Measurements from ENCODE around the gene GTF3C1.

The GTF3C1 gene

DNA sequence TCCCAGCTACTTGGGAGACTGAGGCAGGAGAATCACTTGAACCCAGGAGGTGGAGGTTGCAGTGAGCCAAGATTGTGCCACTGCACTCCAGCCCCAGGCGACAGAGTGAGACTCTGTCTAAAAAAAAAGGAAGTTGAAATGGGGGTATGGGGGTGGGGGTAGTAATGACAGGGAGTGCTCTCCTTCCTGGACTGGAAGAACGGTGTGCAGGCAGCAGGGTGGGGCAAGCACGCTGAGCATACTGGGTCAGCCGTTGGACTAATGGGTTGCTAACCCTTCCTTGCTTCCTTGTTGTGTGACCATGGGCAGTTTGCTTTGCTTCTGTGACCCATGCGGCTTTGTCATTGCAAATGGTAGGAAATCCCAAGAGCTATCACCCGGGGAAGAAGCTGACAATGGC lies 16.7 kb upstream of the GTF3C1 start:
- DNase-seq (ENCODE audit: low spot score): no peak

DNA sequence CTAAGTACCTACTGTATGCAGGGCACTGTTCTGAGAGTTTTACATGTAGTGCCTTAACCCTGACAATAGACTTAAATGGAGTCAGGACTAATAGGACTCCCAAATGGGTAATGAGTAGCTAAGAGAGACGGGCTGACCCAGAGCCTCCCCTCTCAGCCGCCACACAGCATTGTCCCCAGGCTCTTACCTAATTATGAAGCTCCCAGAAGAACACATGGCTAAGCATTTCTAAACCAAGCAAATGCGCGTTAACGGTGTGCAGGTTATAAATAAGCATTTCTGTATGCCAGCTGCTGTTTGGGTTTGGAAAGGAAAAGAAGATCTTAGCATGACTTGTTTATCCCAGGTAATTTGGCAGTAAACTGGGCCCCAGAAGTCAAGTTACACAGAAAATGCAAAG lies 14.5 kb upstream of the GTF3C1 start:
- no peak for DNase-seq (ENCODE audit: low spot score)

DNA sequence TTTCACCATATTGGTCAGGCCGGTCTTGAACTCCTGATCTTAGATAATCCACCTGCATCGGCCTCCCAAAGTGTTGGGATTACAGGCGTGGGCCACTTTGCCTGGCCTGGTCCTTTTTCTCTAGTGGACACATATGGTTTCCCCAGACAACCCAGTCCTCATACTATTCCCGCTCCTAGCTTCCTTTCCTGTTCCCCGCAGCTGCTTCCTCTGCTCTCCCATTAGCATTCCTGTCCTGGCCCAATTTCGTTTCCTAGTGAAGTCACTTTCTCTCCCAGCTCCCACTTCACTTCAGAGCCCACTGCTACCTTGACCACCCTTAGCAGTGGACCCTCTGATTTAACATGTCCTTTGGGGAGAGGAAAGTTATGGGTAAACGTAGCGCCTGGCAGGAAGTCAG lies 11.5 kb upstream of the GTF3C1 start:
- no peak for DNase-seq (ENCODE audit: low spot score)

DNA sequence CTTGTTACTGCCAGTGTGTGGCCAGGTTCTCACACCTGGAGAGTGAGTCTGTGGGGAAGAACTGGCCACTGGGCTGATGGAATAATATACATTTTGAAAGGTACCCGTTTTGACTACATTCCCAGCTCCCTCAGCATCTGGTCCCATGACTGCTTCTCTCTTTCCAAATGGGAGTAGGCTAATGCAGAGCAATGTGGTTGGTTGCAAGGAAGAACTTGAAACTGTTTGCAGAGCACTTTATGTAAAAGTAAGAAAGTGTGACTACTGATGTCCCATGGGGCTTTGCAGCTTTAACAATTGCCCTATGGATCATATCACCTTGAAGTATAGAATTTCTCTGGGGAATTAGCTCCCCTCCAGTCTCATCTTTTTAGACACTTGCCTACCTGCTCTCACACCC lies 9.2 kb upstream of the GTF3C1 start:
- DNase-seq (ENCODE audit: low spot score): no peak

DNA sequence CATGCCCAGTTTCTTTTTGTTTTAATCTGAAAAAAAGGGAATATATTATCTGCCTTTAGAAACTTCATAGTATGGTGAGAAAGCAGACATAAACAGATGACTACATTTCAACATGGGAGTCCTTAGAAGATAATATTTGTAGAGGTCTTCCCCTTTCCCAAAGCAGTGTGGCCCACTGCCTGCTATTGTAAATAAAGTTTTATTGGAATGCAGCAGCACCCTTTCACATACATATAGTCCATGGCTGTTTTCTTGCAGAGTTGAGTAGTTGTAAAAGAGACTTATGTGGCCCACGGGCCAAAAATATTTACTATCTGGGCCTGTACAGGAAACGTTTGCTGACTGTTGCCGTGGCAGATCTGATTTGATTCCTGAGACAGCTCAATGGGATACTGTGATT lies 8.7 kb upstream of the GTF3C1 start:
- no peak for DNase-seq (ENCODE audit: low spot score)

DNA sequence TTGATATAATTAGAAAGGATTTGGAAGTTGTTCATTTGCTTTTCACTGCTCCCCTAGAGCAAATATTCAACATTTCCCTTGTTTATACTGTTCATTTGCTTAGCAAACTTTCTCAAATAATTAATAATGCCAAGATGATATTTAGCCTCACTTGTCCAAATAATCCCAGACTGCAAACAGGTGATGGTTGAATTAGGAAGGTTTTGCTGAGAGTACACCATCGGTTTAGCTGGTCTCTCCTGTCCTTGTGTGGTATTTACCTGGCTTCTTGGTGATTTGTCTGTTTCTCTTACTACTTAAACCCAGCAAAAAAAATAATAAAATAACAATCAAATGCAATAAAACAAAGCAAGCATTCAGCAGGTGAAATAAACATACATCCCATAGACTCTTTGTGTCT lies 6.8 kb upstream of the GTF3C1 start:
- no peak for DNase-seq (ENCODE audit: low spot score)

DNA sequence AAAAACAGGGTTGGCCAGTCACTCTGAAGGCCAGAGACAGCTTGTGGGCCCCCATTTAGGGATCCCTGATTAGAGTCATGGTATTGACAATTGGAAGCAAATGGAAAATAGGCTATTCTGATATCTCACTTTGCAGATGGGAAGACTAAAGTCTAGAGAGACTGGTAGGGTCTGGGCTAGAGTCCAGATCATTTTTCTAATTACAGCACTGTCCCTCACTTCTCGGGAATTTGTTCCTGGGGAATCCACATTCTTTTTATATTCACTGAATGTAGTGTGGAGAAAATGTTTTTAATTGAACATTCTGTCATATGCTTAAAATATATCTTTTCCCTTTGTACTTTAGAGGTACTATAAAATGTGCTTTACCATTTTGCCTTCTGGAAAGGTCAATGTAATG lies 1.3 kb upstream of the GTF3C1 start:
- no peak for DNase-seq (ENCODE audit: low spot score)

DNA sequence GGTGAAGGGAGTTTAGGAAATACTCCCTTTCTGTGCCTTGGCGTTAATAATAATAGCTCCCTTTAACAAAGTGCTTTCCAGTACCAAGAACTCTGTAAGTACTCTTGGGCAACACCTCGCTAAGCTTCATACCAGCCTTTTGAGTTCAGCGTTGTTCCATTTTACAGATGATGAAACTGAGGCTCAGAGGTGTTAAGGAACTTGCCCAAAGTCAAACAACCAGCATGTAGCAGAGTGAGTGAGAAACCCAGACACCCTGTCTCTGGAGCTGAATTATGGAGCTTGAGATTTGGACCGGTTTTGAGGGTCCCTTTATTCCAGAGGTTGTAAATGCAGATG lies 838 bp upstream of the GTF3C1 start:
- no peak for DNase-seq (ENCODE audit: low spot score)

DNA sequence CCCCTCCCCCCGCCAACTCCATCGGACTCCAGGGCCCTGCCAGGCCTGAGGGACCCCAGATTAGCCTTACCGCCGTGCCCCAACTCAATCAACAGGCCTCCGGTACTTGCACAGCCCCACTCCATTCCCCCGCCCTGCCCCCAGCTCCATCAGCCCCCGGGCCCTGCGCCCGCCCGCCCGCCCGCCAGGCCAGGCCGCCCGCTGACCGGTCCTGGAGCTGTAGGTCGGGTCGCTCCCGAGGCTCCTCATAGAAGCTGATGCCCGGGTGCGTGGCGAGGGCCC lies 308 bp downstream of the GTF3C1 start:
- no peak for DNase-seq (ENCODE audit: low spot score)

DNA sequence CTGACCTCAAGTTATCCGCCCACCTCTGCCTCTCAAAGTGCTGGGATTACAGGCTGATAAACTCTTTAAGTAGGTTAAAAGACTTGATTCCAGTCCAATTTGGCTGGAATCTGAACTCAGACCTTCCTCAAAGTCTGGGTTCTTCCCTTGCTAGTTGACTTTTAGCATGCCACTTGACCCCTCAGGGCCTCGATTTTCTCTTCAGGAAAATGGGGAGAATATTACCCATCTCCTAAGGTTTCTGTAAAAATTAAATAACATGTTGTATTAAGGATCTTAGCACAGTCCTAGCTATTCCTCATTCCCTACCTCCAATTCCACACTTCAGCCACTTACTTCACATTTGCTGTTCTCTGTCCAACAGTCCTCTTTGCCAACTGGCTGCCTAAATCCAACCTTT lies 1.9 kb downstream of the GTF3C1 start:
- no peak for DNase-seq (ENCODE audit: low spot score)

DNA sequence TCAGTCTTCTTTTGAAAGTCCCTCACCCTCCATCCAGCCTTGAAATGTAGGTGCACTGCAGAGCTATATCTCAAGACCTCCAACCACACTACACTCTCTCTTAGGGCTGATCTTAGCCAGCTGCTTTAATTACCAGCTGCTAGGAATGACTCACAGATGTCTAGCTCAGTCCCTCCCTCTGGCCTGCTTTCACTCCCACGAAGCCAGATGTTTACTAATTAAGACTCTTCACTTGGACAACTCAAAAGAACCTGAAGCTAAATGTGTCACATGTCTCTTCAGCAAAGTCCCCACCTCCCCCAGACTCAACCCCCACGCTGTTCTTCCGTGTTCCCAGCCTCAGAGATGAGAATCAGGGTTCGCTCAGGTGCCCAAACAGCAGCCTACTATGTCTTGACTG lies 2.6 kb downstream of the GTF3C1 start:
- DNase-seq (ENCODE audit: low spot score): peak; percentile 30

DNA sequence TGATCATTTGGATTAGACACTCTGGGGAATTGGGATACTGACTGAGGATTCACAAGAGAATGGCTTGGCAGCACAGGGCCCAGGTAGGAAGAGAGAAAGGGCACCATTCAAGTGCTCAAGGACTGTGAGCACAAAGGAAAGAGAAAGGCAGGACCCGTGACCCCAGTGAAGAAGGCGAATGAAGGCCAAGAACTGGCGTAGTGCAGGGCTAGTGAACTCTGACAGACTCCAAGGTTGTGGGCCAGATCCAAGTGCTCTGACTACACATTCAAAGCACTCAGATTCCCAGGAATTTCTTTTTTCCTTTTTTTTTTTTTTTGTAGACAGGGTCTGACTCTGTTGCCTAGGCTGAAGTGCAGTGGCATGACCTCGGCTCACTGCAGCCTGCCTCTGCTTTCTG lies 5.0 kb downstream of the GTF3C1 start:
- DNase-seq (ENCODE audit: low spot score): no peak

DNA sequence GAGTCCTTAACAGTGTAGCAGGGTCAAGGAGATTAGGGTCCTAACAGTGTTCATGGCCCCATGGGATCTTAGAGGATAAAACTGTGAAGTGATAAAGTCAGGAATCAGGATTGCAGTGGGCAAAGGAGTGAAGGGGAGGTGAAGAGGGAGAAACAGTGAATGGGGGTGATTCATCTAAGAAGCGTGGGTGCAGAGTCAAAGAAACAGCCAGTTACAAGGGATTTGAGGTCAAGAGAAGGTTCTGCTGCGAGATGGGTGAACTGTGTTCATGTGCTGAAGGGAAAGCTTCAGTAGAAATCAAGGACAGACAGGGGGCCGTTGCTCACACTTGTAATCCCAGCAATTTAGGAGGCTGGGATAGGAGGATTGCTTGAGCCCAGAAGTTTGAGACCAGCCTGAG lies 5.9 kb downstream of the GTF3C1 start:
- DNase-seq (ENCODE audit: low spot score): peak; percentile 47

DNA sequence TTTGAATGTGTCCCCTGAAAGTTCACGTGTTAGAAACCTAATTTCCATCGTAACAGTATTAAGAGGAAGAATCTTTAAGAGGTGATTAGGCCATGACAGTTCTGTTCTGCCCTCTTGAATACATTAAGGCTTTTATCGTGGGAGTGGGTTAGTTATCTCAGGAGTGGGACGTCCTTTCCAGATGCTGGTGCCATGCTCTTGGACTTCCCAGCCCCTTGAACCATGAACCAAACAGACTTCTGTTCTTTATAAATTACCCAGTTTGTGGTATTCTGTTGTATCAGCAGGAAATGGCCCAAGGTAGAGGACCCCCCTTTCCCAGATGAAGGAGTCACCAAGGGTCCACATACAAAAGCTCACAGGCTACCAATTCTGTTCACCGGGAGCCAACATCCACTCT lies 10.1 kb downstream of the GTF3C1 start:
- DNase-seq (ENCODE audit: low spot score): no peak

DNA sequence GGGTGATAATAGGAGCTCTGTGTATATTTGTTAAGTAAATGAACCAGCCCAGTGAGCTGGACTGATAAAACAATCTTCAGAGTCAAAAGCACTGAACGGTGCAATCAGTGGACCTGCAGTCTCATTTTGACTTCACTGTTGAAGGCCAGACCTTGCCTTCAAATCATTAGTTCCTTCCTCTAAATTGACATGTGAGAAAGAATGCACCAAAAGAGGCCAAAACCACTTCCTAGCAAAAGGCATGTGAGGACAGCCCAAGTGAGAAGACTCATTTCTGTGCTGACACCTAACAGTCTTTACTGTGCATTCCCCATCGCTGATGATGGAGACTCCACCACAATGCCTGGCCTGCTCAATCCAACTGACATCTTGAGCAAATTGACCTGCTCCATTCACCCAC lies 10.6 kb downstream of the GTF3C1 start:
- DNase-seq (ENCODE audit: low spot score): no peak

DNA sequence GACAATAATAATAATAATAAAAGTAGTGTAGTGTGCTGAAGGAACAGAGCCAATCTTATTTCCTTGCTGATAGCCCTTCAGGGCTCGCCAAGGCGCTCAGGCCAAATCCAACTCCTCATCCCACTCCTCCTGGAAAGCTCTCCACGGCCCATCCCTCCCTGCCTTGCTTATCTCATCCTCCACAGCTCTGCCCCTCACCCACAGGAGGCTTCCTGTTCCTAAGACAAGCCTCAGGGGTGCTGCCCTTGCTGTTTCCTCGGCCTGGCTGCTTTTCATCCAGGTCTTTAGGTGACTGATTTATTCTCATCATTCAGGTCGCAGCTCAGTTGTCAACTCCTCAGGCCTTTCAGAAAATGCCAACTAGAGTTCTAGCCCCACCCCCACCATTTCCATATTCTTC lies 11.2 kb downstream of the GTF3C1 start:
- DNase-seq (ENCODE audit: low spot score): no peak

DNA sequence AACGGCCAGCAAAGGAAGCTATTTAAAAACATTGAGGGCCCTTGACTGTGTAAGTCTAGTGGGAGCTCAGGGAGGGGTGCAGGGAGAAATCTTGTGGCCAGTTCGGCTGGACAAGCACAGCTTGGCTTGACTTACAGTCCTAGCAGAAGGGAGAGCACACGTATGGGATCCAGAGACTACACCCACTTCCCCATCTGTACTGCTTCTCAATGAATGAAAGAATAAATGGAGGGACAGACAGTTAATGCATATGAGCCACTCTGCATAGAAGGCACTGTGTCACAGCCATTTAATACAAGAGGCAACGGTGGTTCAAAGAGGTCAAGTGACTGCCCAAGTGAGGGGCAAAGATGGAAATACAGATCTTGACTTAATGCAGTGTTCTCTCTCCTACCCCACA lies 15.5 kb downstream of the GTF3C1 start:
- DNase-seq (ENCODE audit: low spot score): no peak

DNA sequence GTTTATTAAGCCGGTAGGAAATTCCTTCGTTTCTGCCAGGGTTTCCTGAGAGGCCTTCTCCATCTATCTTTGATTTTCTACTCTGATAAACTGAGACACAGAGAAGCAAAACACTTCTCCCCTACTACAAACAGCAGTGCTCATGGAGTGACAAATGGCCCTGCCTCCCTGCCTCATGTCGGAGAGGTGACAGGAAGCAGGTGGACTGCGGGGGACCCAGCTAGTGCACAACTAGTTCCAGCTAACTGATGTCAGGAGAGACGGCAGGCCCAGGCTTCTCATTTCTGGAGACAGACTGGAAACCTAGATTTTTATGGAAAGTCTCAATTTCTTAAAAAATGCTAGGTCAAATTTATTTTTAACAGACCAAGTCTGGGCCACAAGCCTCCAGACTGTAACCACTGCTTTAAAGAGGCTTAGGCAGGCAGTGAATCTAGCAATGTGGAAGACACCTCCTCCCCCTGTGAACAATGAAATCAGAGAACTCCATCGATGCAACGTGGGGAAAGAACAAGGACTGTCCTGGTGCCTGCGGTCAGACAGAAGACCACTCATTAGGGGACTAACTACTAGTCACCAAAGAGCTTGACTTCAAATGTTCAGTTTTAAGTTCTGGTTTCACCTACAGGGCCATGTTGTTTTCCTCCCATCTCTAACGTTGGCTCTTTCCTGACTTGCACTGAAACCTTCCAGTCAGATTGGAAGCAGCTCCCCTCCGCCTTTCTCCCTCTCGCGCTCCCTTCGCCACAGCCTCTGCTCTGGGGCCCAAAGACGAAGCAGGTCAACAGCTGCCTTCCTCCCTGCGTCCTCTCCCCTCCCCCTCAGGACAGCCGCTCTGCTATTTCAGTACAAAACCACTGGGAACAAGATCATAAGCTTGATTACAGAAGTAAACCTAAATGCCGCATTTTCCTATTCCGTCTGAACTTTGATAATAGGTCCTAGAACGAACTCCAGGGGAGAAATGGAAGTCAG lies 17.6 kb downstream of the GTF3C1 start:
- DNase-seq (ENCODE audit: low spot score): no peak

DNA sequence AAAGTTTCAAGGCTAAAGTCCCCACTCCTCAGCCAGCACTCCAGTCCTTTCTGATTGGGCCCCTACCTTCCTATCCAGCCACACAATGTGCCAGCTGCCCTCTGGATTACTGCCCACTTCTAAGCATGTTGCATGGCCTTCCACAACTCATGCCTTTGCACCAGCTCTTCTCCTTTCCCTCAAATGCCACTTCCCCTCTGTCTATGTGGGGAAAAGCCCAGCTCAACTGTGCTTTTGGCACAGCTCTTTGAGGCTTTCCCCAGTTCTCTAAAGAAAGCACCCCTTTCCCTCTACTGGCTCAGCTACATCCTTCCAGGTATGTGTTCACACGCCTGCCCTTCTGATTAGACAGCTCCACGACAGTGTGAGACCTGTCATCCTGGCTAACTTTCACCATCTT lies 18.5 kb downstream of the GTF3C1 start:
- no peak for DNase-seq (ENCODE audit: low spot score)

DNA sequence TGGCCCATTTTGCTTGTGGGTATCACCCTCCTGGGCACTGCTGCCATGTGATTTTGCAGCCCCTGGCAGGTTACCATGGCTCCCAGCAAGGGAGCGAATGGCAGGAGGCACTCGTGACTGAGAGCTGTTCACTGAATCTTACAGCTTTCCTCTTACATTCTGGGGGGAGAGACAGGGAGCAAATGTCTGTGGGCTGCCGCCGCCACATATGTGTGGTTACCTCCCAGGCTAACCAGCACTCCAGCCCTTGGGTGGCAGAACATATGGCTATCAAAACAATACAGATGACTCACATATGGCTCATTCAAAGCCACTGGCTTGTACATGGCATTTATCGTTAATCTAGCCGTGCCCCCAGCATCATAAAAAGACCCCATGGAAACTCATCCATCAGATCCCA lies 19.8 kb downstream of the GTF3C1 start:
- DNase-seq (ENCODE audit: low spot score): no peak

DNA sequence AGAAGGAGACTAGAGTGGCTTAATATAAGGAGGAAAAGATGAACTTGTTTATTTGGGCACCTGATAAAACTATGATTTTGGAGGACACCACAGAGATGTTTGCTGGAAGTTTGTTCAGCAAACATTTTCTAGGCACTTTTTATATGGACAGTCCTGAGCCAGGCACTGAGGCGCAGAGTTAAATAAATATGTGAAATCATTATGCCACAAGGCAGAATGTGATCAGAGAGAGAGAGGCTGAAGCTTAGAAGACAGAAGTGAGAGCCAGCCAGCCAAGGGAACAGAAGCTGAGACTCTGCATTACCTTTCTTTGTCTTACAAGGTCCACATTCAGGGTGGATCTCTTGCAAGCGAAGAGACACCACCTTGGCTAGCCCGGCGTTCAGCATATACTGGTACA lies 21.4 kb downstream of the GTF3C1 start:
- DNase-seq (ENCODE audit: low spot score): no peak

DNA sequence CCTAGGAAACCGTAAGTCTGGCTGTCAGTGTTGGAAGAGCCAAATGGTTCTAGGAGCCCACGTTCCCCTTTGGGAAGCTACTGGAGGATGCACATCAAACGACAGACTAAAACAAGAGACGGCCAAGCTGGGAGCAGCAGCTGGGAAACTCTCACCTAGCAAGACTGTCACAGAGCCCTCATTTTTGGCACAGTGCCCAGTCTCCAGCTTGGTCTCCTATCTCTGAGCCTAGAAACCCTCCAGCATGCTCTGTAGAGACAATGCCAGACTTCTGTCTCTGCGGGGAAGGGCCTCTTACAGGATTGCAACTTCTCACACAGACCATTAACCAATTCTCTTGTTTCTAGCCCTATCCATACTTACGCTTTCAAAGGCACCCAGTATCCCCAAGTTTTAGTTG lies 23.5 kb downstream of the GTF3C1 start:
- no peak for DNase-seq (ENCODE audit: low spot score)

DNA sequence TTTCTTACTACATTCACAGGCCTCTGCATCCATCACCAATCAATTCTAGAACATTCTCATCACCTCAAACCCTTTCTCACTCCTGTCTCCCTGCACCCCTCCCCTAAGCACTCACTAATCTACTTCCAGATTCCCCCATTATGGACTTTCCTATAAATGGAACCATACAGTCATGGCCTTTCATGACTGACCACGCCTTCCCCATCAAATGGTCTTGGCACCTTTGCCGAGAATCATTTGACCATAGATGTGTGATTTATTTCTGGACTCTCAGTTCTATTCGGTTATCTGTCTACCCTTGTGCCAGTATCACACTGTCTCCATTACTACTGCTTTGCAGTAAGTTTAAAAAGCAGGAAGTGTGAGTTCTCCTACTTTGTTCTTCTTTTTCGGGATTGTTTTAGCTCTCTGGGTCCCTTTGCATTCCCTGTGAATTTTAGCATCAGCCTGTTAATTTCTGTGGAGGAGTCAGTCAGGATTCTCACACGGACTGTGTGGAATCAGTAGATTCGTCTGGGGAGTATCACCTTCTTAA lies 27.5 kb downstream of the GTF3C1 start:
- DNase-seq (ENCODE audit: low spot score): no peak

DNA sequence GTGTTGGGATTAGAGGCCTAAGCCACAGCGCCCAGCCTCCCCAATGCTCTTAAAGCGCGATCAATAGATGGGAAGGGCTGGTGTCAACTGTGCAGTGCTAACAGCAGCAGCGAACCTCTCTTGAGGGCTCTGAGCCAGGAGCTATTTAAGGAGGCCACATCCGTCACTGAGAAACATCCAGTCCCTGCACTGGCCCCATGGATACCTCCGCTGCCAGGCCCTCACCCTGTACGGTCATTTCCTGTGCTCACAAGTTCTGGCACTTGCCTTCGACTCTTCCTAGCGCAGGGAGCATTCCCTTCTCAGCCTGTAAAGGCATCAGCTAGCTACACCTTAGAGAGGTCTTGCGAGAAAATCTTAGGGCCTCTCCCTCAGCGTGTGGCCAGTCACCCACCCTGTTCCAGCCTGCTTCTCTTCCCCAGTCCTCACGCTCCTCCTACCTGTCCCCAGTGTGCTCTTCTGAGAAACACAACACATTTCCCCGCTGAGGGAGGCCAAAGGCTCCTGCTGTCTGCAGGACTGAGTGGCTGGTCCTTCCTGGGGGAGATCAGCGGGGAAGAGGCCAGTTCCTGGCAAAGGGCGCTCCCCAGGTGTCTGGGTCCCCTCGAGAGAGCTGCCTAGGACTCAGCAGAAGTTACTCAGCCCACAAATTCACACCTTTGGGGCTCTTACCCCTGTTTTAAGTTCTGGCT lies 28.6 kb downstream of the GTF3C1 start:
- DNase-seq (ENCODE audit: low spot score): no peak
